NCI-H1436 treated with DMSO at 0.1 percent for 48 hours (cell line): ENCODE results near the gene RPS21.

ENCODE experiments used
- DNase-seq: peaks from one replicate; lab custom pipeline; 2025; lab: John Stamatoyannopoulos, UW

Gene RPS21

DNA sequence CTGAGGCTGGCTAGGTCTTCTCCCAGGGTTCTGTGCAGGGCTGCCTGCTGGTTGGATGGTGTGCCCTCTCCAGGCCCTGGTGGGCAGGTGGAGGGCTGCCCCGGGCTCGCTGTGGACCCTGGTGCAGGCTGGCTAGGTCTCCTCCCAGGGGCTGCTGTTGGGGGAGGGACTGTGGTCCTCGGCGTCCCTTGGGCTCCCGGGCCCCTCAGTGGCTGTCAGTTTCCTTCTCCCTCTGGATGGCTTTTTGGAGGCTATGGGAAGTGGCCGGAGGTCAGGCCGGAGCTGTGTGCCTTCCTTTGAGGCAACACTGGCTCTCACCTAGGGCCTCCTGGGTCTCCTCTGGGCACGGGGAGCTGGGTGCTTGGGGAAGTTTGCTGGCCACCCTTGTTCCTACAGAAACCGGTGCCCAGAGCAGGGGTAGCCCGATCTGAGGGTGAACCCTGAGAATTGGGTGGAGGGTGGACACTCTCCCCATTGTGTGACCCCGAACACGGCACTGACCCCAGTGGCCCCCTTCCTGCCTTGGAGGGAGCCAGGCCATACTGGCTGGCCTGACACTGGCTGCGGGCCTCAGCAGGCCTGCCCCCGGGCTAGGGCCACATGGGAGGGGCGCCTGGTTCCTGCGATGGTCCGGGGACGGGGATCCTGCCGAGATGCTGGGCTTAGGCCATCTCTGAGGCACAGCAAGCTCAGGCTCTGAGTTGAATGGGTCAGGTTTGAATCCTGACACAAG, 24.0 kb downstream of the RPS21 start:
- no peak for DNase-seq

DNA sequence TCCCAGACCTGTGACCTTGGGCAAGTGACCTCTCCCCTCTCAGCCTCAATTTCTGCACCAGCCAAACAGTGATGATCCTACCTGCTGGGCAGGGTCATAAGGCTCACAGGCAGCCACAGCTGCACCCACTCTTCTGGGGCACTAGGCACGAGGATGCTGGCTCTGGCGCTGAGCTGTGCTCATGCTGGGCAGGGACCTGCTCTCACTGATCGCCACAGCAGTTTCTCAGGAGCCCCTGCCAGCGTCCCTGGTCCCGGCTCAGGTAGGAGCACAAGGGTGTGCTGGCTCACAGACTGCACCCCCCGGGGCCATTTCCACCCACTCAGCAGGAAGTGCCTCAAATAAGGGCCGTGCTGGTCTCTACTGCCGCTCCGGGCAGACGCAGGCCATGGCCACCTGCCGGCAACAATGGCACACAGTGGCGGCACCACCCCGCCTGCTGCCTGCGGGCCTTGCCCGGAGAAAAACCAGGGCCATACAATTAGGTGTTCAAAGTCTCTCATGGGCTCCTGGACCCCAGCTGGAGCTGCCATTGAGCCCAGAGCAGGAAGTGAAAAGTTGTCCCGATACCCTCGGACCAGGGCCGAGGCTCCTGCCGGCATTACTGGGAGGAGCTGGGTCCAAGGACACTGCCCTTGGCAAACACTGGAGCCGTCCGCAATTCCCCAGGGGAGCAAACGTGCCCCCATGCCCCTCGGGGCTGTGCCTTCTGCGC, 24.7 kb downstream of the RPS21 start:
- no peak for DNase-seq

DNA sequence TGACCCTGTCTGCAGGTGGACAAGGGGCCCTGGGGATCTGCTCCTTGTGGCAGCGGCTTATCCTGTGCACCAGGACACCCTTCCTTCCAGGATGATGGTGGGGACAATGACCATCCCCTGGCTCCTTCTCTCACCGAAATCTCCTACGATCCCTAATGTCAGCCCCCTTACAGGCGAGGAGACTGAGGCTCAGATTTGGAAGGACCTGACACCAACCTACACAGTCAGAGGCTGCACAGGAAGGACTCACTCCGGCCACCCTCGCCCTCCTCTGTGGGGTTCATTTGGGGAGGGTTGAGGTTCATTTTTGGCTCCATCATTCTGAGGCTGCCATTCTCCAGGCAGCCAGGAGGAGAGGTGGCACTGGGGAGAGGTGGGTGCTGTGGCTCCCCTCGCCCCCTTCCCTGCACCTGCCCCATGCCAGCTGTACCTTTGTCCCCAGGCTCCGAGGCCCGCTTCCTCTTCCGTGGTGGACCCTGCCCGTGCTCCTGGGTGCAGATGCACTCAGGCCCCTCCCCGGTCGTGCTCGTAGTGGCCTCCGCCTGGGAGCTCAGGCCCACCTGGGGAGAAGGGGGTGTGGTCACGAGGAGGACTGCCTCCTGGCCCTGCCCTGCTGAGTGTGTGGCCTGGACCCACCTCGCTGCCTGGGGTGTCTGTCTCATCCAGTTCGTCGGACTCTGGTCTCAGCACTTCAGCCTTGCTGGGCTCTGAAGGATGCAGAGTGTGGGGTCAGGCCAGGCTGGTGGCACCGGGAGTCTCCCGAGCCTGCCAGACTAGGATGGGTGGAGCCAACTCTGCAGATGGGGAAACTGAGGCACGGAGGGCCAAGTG, 25.5 kb downstream of the RPS21 start:
- DNase-seq = no peak

- no peak for DNase-seq
Measured at GRCh38 chr20:62413025-62413570, 26.2 kb downstream of the RPS21 start.

GRCh38 chr20:62413896-62414481, 27.1 kb downstream of the RPS21 start:
- DNase-seq = no peak

DNA sequence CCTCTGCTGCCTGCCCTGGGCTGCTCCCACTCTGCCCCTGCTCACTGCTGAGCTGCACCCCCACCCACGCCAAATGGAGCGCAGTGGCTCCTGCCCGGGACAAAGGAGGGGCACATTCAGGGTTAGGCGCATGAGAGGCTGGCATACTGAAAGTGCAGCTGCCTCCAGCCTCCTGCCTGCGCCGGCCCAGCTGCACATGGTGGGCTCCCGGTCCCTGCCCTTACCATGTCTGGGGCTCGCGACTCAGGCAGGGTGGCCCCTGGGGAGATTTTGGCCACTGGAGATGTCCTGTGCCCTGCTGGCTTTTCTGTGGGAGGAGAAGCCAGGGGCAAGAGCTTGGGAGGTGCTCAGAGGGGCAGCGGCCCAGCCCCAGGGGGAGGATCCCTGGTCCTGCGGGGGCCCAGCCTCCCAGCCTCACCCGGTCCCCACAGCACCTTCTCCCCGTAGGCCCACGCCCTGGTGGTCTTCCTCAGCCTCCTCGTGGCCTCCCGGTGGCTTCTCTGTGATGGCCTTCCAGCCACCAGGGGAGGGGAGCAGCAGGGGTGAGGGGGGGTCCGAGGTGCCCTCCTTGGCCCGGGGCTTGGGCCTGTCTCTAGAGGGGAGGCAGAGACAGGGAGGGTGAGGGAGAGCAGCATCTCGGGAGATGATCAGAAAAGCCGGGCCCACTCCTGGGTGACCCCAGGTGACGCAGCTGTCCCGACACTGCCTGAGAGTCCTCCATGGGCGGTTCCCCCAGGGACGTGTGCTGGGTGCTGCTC, 28.6 kb downstream of the RPS21 start:
- no peak for DNase-seq

GRCh38 chr20:62416651-62417637, 30.0 kb downstream of the RPS21 start:
- DNase-seq = no peak

DNA sequence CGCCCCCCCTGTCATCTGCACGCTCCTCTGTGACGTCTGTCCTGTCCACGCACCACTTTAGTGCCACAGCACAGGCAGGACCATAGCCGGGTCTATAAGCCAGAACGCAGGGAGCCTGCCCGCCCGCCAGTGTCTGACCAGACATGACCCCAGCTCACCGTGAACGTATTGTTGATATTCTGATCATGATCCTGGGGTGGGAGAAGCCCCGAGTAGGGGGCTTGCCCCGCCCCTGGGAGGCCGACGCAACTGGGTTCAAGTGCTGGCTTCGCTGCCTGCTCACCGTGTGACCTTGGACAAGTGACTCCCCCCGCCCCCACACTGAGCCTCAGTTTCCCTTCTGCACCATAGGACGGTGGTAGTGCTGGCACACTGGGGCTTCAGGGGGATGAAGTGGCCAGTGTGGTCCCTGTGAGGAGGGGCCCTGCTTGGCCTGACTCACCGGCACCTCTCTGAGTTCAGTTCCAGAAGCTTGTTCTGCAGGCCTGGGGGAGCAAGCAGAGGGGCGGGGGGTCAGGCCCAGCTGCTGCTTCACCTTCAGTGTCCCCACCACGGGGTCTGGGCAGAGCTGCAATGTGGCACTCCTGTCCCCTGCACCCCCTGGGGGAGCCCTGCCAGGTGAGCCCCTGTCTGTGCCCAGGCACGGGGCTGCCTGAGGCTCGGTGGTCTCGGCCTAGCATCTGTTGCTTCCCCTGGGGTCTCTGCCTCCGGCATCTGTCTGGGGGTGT, 31.2 kb downstream of the RPS21 start:
- no peak for DNase-seq

- no peak for DNase-seq
Measured at GRCh38 chr20:62418709-62419487, 32.0 kb downstream of the RPS21 start.

GRCh38 chr20:62419759-62420158, 32.9 kb downstream of the RPS21 start:
- DNase-seq = no peak

GRCh38 chr20:62420846-62421715, 34.2 kb downstream of the RPS21 start:
- DNase-seq = no peak

DNA sequence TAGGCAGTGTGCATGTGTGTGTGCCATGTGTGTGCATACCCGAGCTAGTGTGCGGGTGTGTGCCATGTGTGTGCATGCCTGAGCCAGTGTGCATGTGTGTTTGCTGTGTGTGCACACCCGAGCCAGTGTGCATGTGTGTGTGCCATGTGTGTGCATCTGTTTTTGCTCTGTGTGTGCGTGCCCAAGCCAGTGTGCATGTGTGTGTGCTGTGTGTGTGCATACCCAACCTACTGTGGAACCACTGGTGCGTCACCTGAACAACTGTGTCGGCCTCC, 34.8 kb downstream of the RPS21 start:
- no peak for DNase-seq

GRCh38 chr20:62422636-62423325, 35.9 kb downstream of the RPS21 start:
- DNase-seq = no peak

- DNase-seq = no peak
Measured at GRCh38 chr20:62423326-62423706, 36.4 kb downstream of the RPS21 start.

- no peak for DNase-seq
Measured at GRCh38 chr20:62424249-62425107, 37.6 kb downstream of the RPS21 start.
